ENCODE measurements around the gene BCAS3.
"Not testable (repeated sequence)": the region's sequence is repeated elsewhere in the genome, so short reads cannot be mapped to it uniquely, and the experiment has no call there.

The BCAS3 gene

GRCh38 chr17:61354895-61355874, 677.5 kb downstream of the BCAS3 start:
- no peak for DNase-seq

- not testable (repeated sequence) for DNase-seq
Measured at GRCh38 chr17:61357061-61357460, 679.4 kb downstream of the BCAS3 start.

- DNase-seq, result not testable (repeated sequence)
Measured at GRCh38 chr17:61359513-61359912, 681.9 kb downstream of the BCAS3 start.

GRCh38 chr17:61360318-61360943, 682.8 kb downstream of the BCAS3 start:
- DNase-seq, result no peak

GRCh38 chr17:61361084-61361483, 683.4 kb downstream of the BCAS3 start:
- no peak for DNase-seq

- no peak for DNase-seq
Measured at GRCh38 chr17:61362396-61362795, 684.7 kb downstream of the BCAS3 start.

GRCh38 chr17:61362852-61363600, 685.4 kb downstream of the BCAS3 start:
- DNase-seq, result no peak

- no peak for DNase-seq
Measured at GRCh38 chr17:61363601-61364462, 686.2 kb downstream of the BCAS3 start.

- DNase-seq, result no peak
Measured at GRCh38 chr17:61364463-61364846, 686.8 kb downstream of the BCAS3 start.

- DNase-seq, result no peak
Measured at GRCh38 chr17:61366076-61366714, 688.5 kb downstream of the BCAS3 start.

GRCh38 chr17:61366715-61367413, 689.2 kb downstream of the BCAS3 start:
- DNase-seq, result no peak

- DNase-seq, result no peak
Measured at GRCh38 chr17:61368049-61368831, 690.6 kb downstream of the BCAS3 start.

GRCh38 chr17:61368832-61369450, 691.3 kb downstream of the BCAS3 start:
- no peak for DNase-seq

GRCh38 chr17:61369751-61370150, 692.1 kb downstream of the BCAS3 start:
- DNase-seq, result no peak

- no peak for DNase-seq
Measured at GRCh38 chr17:61371179-61371578, 693.5 kb downstream of the BCAS3 start.

- no peak for DNase-seq
Measured at GRCh38 chr17:61371606-61372005, 694.0 kb downstream of the BCAS3 start.

- no peak for DNase-seq
Measured at GRCh38 chr17:61372436-61372835, 694.8 kb downstream of the BCAS3 start.

GRCh38 chr17:61376931-61377838, 699.5 kb downstream of the BCAS3 start:
- no peak for DNase-seq

Data from NCI-H446 (cell line).